HUES6 (cell line): ENCODE data around the gene HECTD2.
"Not testable (repeated sequence)": the region's sequence is repeated elsewhere in the genome, so short reads cannot be mapped to it uniquely, and the experiment has no call there.

Experiments used
- H3K27ac ChIP-seq: 2 replicates; pipeline ENCODE4 v1.7.0; 2013; ENCODE audit warnings: low read depth, mild to moderate bottlenecking, low read length, inconsistent platforms
- H3K27me3 ChIP-seq: 2 replicates; pipeline ENCODE4 v1.6.1; 2013; ENCODE audit warnings: low read length; ENCODE audit not compliant: control insufficient read depth, insufficient read depth
- H3K36me3 ChIP-seq: 2 replicates; pipeline ENCODE4 v1.6.1; 2013; ENCODE audit warnings: low read length; ENCODE audit not compliant: control insufficient read depth, insufficient read depth
- H3K4me1 ChIP-seq: 2 replicates; pipeline ENCODE4 v1.6.1; 2013; ENCODE audit warnings: low read length; ENCODE audit not compliant: control insufficient read depth, insufficient read depth
- H3K4me3 ChIP-seq: 2 replicates; pipeline ENCODE4 v1.5.1; 2013; ENCODE audit warnings: low read depth, low read length
- H3K9ac ChIP-seq: one replicate; pipeline ENCODE4 v1.6.1; 2013; ENCODE audit warnings: mild to moderate bottlenecking, low read length
- H3K9me3 ChIP-seq: 2 replicates; pipeline ENCODE4 v1.6.1; 2013; ENCODE audit warnings: low read depth, low read length; ENCODE audit not compliant: control insufficient read depth, insufficient read depth

The HECTD2 gene

GRCh38 chr10:91519899-91520514 is 109.9 kb downstream of the HECTD2 start:
- no peaks in the 10 kb centered on the region for H3K27me3 ChIP-seq
- H3K27ac ChIP-seq, result no peak overlapping the region
- no peak overlapping the region for H3K9ac ChIP-seq
- H3K4me3 ChIP-seq, result no peak overlapping the region
- no peaks in the 10 kb centered on the region for H3K36me3 ChIP-seq
- no peaks in the 10 kb centered on the region for H3K4me1 ChIP-seq
- no peaks in the 10 kb centered on the region; the same call in 1 of the 2 replicates for H3K9me3 ChIP-seq

- Histone ChIP-seq H3K4me3 (no peak overlapping the region), H3K27ac (no peak overlapping the region), H3K36me3 (no peaks in the 10 kb centered on the region), H3K9ac (no peak overlapping the region), H3K4me1 (no peaks in the 10 kb centered on the region), H3K9me3 (no peaks in the 10 kb centered on the region; the same call in 1 of the 2 replicates), H3K27me3 (no peaks in the 10 kb centered on the region)
Measured at GRCh38 chr10:91520661-91521060, 110.5 kb downstream of the HECTD2 start.

- H3K27ac ChIP-seq, result no peak overlapping the region
- H3K27me3 ChIP-seq, result no peaks in the 10 kb centered on the region
- no peak overlapping the region for H3K9ac ChIP-seq
- H3K4me3 ChIP-seq, result no peak overlapping the region
- no peaks in the 10 kb centered on the region for H3K4me1 ChIP-seq
- H3K9me3 ChIP-seq, result no peaks in the 10 kb centered on the region; the same call in 1 of the 2 replicates
- H3K36me3 ChIP-seq, result no peaks in the 10 kb centered on the region
Measured at GRCh38 chr10:91521439-91521838, 111.3 kb downstream of the HECTD2 start.

GRCh38 chr10:91525896-91526712 is 116.0 kb downstream of the HECTD2 start:
- H3K4me1 ChIP-seq, result no peaks in the 10 kb centered on the region
- H3K27ac ChIP-seq, result no peak overlapping the region

GRCh38 chr10:91528080-91528479 is 117.9 kb downstream of the HECTD2 start:
- Histone ChIP-seq H3K9me3 (no peaks in the 10 kb centered on the region), H3K9ac (no peak overlapping the region), H3K4me3 (no peak overlapping the region), H3K36me3 (no peaks in the 10 kb centered on the region), H3K27me3 (no peaks in the 10 kb centered on the region), H3K4me1 (no peaks in the 10 kb centered on the region), H3K27ac (no peak overlapping the region)

More at GRCh38 chr10:91525896-91526712, 116.0 kb downstream of the HECTD2 start:
- Histone ChIP-seq H3K9ac (no peak overlapping the region), H3K27me3 (no peaks in the 10 kb centered on the region), H3K9me3 (no peaks in the 10 kb centered on the region), H3K36me3 (no peaks in the 10 kb centered on the region), H3K4me3 (no peak overlapping the region)

- H3K4me1 ChIP-seq, result no peaks in the 10 kb centered on the region
- H3K4me3 ChIP-seq, result no peak overlapping the region
- H3K9ac ChIP-seq, result no peak overlapping the region
- H3K27ac ChIP-seq, result no peak overlapping the region
- H3K9me3 ChIP-seq, result no peaks in the 10 kb centered on the region
- H3K27me3 ChIP-seq, result no peaks in the 10 kb centered on the region
- no peaks in the 10 kb centered on the region for H3K36me3 ChIP-seq
Measured at GRCh38 chr10:91528768-91529167, 118.6 kb downstream of the HECTD2 start.

- H3K9me3 ChIP-seq, H3K27ac ChIP-seq, H3K9ac ChIP-seq, H3K4me3 ChIP-seq, H3K27me3 ChIP-seq, H3K4me1 ChIP-seq, H3K36me3 ChIP-seq: not testable (repeated sequence)
Measured at GRCh38 chr10:91534789-91535188, 124.6 kb downstream of the HECTD2 start.

GRCh38 chr10:91536111-91536510 is 126.0 kb downstream of the HECTD2 start:
- H3K36me3 ChIP-seq, result no peaks in the 10 kb centered on the region
- H3K27me3 ChIP-seq, result no peaks in the 10 kb centered on the region
- peaks cover 17% of the 10 kb centered on the region for H3K9me3 ChIP-seq
- H3K4me1 ChIP-seq, result no peaks in the 10 kb centered on the region
- no peak overlapping the region for H3K9ac ChIP-seq
- H3K27ac ChIP-seq, result no peak overlapping the region
- no peak overlapping the region for H3K4me3 ChIP-seq

- H3K9me3 ChIP-seq, result peaks cover 17% of the 10 kb centered on the region
- H3K4me1 ChIP-seq, result no peaks in the 10 kb centered on the region
- H3K27ac ChIP-seq, result no peak overlapping the region
- no peak overlapping the region for H3K4me3 ChIP-seq
- H3K36me3 ChIP-seq, result no peaks in the 10 kb centered on the region
- H3K9ac ChIP-seq, result no peak overlapping the region
- H3K27me3 ChIP-seq, result no peaks in the 10 kb centered on the region
Measured at GRCh38 chr10:91536733-91537132, 126.6 kb downstream of the HECTD2 start.

- H3K27me3 ChIP-seq, result no peaks in the 10 kb centered on the region
- no peaks in the 10 kb centered on the region for H3K36me3 ChIP-seq
- H3K4me1 ChIP-seq, result no peaks in the 10 kb centered on the region
- H3K27ac ChIP-seq, result no peak overlapping the region
- no peak overlapping the region for H3K4me3 ChIP-seq
- no peak overlapping the region for H3K9ac ChIP-seq
- peaks cover 17% of the 10 kb centered on the region for H3K9me3 ChIP-seq
Measured at GRCh38 chr10:91537614-91538383, 127.7 kb downstream of the HECTD2 start.

GRCh38 chr10:91539930-91540329 is 129.8 kb downstream of the HECTD2 start:
- H3K4me3 ChIP-seq, result no peak overlapping the region

More at GRCh38 chr10:91539930-91540329, 129.8 kb downstream of the HECTD2 start:
- Histone ChIP-seq H3K9ac (no peak overlapping the region), H3K36me3 (no peaks in the 10 kb centered on the region), H3K4me1 (no peaks in the 10 kb centered on the region), H3K9me3 (peaks cover 17% of the 10 kb centered on the region), H3K27ac (no peak overlapping the region), H3K27me3 (no peaks in the 10 kb centered on the region)
